Neural crest cell (in vitro differentiated cells): ENCODE measurements around the gene PFKFB3. TPM values are rescaled to one million over a fixed set of nuclear protein-coding genes. Genes with fewer than 3 reads are reported as not detected.

Experiments used
- DNase-seq: peaks from one replicate; pipeline ENCODE4 v3.0.0; 2021; ENCODE audit warnings: low read depth, mixed read lengths, low spot score
- H3K27ac Mint-ChIP-seq: one replicate; pipeline ENCODE4 v1.8.0; 2021; ENCODE audit warnings: mild to moderate bottlenecking, mixed read lengths; ENCODE audit not compliant: unreplicated experiment
- H3K27me3 Mint-ChIP-seq: 2 replicates; pipeline ENCODE4 v1.8.0; 2021; ENCODE audit warnings: low read depth, mild to moderate bottlenecking, mixed read lengths
- H3K36me3 Mint-ChIP-seq: 2 replicates; pipeline ENCODE4 v1.8.0; 2021; ENCODE audit warnings: low read depth, mild to moderate bottlenecking, mixed read lengths
- H3K4me1 Mint-ChIP-seq: 2 replicates; pipeline ENCODE4 v1.8.0; 2021; ENCODE audit warnings: mixed read lengths
- H3K4me3 Mint-ChIP-seq: one replicate; pipeline ENCODE4 v1.8.0; 2021; ENCODE audit warnings: mild to moderate bottlenecking, mixed read lengths
- H3K9me3 Mint-ChIP-seq: 2 replicates; pipeline ENCODE4 v1.8.0; 2021; ENCODE audit warnings: mixed read lengths
- total RNA-seq: library from RNA; stranded (reverse); gene quantifications from 2 replicates; pipeline ENCODE4 v1.2.1, GENCODE V29; 2021
- TF ChIP-seq, protein P1 (sequence below): fragments of 200-600 bp; sonication (generic); conservative IDR thresholded peaks from 2 replicates; pipeline ENCODE4 v1.5.0; 2021; ENCODE audit warnings: antibody characterized with exemption, mild to moderate bottlenecking

The PFKFB3 gene
- total RNA-seq, 1 donor from 2014 or later = 36.7 TPM

DNA sequence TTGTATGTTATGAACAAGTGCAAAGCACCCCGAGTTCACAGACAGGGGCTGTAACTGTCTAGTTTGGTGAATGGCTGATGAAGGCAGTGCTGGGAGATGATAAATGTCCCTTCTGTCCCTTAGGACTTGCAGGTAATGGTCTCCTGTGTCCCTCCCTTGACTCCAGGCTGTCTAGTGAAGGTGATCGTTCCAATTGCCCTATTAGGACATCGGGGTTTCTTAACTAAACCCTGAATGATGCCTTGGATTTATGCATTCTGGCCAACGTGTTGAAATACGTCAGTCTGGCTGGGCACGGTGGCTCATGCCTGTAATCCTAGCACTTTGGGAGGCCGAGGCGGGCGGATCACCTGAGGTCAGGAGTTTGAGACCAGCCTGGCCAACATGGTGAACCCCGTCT lies 69.4 kb downstream of the PFKFB3 start:
- no peak for DNase-seq
- TF ChIP-seq, protein P1, sequence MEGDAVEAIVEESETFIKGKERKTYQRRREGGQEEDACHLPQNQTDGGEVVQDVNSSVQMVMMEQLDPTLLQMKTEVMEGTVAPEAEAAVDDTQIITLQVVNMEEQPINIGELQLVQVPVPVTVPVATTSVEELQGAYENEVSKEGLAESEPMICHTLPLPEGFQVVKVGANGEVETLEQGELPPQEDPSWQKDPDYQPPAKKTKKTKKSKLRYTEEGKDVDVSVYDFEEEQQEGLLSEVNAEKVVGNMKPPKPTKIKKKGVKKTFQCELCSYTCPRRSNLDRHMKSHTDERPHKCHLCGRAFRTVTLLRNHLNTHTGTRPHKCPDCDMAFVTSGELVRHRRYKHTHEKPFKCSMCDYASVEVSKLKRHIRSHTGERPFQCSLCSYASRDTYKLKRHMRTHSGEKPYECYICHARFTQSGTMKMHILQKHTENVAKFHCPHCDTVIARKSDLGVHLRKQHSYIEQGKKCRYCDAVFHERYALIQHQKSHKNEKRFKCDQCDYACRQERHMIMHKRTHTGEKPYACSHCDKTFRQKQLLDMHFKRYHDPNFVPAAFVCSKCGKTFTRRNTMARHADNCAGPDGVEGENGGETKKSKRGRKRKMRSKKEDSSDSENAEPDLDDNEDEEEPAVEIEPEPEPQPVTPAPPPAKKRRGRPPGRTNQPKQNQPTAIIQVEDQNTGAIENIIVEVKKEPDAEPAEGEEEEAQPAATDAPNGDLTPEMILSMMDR = no peak
- Mint-ChIP-seq H3K4me3 (no peak overlapping the region), H3K9me3 (no peaks in the 10 kb centered on the region), H3K4me1 (peaks cover 14% of the 10 kb centered on the region), H3K27ac (no peak overlapping the region), H3K36me3 (no peaks in the 10 kb centered on the region), H3K27me3 (no peaks in the 10 kb centered on the region)

DNA sequence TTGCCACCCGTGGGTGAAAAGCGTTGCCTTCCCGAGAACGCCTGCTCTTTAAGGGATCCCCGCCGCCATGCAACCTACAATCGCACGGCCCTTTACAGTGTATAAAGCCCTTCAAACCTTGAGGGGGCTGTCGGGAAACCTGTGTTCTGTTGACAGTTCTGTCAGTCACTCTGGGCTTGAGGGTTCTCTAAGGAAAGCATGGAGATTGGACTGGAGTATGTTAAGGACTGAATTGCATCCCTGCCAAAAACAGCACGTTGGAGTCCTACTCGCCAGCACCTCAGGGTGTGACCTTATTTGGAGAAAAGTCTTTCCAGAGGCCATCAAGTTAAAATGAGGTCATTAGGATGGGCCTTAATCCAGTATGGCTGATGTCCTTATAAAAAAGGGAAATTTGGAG lies 70.6 kb downstream of the PFKFB3 start:
- H3K36me3 Mint-ChIP-seq = no peaks in the 10 kb centered on the region
- no peaks in the 10 kb centered on the region for H3K9me3 Mint-ChIP-seq
- TF ChIP-seq, protein P1 = no peak
- H3K27me3 Mint-ChIP-seq = no peaks in the 10 kb centered on the region
- no peak overlapping the region for H3K4me3 Mint-ChIP-seq
- no peak for DNase-seq
- H3K4me1 Mint-ChIP-seq = peaks cover 10% of the 10 kb centered on the region
- no peak overlapping the region for H3K27ac Mint-ChIP-seq

DNA sequence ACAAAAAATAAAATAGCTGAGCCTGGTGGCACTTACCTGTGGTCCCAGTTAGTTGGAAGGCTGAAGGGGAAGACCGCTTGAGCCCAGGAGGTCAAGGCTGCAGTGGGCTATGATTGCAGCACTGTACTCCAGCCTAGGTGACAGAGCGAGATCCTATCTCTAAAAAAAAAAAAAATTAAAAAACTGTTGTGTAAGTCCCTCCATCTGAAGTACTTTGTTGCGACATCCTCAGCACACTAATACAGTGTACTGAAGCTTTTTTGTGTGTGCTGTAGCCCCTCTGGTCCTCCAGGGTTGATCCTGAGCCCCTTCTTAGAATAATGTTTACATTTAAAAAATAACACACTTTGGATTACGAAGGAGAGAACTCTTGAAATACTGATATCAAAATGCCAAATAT lies 71.3 kb downstream of the PFKFB3 start:
- no peaks in the 10 kb centered on the region for H3K36me3 Mint-ChIP-seq
- H3K27ac Mint-ChIP-seq = no peak overlapping the region
- TF ChIP-seq, protein P1 = no peak
- no peak overlapping the region for H3K4me3 Mint-ChIP-seq
- no peak for DNase-seq
- no peaks in the 10 kb centered on the region for H3K27me3 Mint-ChIP-seq
- H3K9me3 Mint-ChIP-seq = no peaks in the 10 kb centered on the region
- peaks cover 16% of the 10 kb centered on the region for H3K4me1 Mint-ChIP-seq

DNA sequence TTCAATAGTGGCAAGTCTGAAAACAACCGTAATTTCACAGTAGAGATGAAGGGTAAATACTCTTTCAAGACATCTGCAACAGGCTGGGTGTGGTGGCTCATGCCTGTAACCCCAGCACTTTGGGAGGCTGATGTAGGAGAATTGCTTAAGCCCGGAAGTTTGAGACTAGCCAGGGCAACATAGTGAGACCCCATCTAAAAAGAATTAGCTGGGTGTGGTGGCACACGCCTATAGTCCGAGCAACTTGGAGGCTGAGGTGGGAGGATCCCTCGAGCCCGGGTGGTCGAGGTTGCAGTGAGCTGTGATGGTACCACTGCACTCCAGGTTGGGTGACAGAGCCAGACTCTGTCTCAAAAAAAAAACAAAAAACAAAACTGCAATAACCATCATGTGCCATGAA lies 71.8 kb downstream of the PFKFB3 start:
- no peak for DNase-seq
- Mint-ChIP-seq H3K27ac (no peak overlapping the region), H3K4me1 (peaks cover 20% of the 10 kb centered on the region), H3K4me3 (no peak overlapping the region), H3K9me3 (no peaks in the 10 kb centered on the region), H3K27me3 (no peaks in the 10 kb centered on the region), H3K36me3 (no peaks in the 10 kb centered on the region)
- TF ChIP-seq, protein P1 = no peak

DNA sequence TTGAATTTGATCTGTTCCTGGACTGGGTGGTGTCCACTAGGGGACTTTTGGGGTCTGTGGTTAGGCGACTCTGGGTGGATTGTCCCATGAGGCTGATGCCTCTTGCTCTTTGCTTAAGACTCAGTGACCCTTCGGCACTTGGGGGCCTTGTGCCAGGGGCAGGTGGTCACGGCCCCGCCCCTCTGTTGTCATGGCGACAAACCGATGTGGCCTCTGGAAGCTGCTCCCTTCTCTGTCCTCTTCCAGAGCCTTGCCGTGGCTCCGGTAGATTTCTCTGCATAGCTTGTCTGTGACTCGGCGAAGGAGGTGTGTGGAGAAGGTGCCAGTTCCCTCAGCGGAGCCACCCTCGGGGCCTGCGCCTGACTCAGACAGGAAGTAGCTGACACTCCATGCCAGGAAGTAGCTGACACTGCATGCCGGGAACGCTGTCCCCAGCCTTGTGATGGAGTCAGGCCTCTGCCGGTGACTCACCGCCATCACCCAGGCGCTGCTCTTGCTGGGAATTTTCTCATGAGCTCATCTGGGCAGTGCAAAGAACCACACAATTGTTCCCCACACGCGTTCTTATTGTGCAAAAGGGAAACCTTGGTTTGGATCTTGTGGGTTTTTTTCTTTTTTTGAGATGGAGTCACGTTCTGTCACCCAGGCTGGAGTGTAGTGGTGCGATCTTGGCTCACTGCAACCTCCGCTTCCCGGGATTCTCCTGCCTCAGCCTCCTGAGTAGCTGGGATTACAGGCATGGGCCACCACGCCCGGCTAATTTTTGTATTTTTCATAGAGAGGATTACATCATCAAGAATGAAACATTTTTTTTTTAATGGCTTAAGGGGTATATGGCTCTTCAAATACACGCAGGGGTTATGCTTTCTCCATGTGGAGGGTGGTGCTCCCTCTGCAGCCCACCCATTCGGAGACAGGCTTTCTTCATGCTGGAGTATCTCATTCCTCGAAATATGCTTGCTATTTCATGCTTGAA lies 72.6 kb downstream of the PFKFB3 start:
- H3K9me3 Mint-ChIP-seq = no peaks in the 10 kb centered on the region
- no peaks in the 10 kb centered on the region for H3K27me3 Mint-ChIP-seq
- peak overlapping the region; percentile 93 for H3K27ac Mint-ChIP-seq
- peak; percentile 12 for DNase-seq
- H3K4me3 Mint-ChIP-seq = no peak overlapping the region
- H3K36me3 Mint-ChIP-seq = no peaks in the 10 kb centered on the region
- TF ChIP-seq, protein P1 = no peak
- peaks cover 28% of the 10 kb centered on the region for H3K4me1 Mint-ChIP-seq
